ES-I3 (cell line): ENCODE measurements around the gene TTK.
"Not testable (repeated sequence)": the region's sequence is repeated elsewhere in the genome, so short reads cannot be mapped to it uniquely, and the experiment has no call there.

Source experiments
- H3K36me3 ChIP-seq: 2 replicates; pipeline ENCODE4 v1.6.1; 2013; ENCODE audit warnings: mild to moderate bottlenecking, low read length, control low read depth, moderate library complexity; ENCODE audit not compliant: insufficient read depth
- H3K4me1 ChIP-seq: 2 replicates; pipeline ENCODE4 v1.6.1; 2013; ENCODE audit warnings: mild to moderate bottlenecking, control low read depth, low read length; ENCODE audit not compliant: insufficient read depth
- H3K9ac ChIP-seq: 2 replicates; pipeline ENCODE4 v1.6.1; 2013; ENCODE audit warnings: low read depth, mild to moderate bottlenecking, low read length, moderate library complexity
- H3K9me3 ChIP-seq: 2 replicates; pipeline ENCODE4 v1.6.1; 2013; ENCODE audit warnings: mild to moderate bottlenecking, low read length, moderate library complexity; ENCODE audit not compliant: control insufficient read depth, insufficient read depth

Gene TTK

GRCh38 chr6:80003826-80004172, 650 bp upstream of the TTK start:
- H3K36me3 ChIP-seq: 0 out of 2 replicates have a peak, but pooled peaks cover 3% of the 10 kb centered on the region
- peaks cover 4% of the 10 kb centered on the region; the same call in 1 of the 2 replicates for H3K4me1 ChIP-seq
- H3K9ac ChIP-seq: peak overlapping the region; percentile 84
- no peaks in the 10 kb centered on the region for H3K9me3 ChIP-seq

GRCh38 chr6:80005406-80005805, 957 bp downstream of the TTK start:
- Histone ChIP-seq H3K9ac (peak overlapping the region; percentile 84), H3K36me3 (0 out of 2 replicates have a peak, but pooled peaks cover 3% of the 10 kb centered on the region), H3K9me3 (no peaks in the 10 kb centered on the region), H3K4me1 (peaks cover 4% of the 10 kb centered on the region; the same call in 1 of the 2 replicates)

GRCh38 chr6:80006541-80006940, 2.1 kb downstream of the TTK start:
- Histone ChIP-seq H3K9me3 (no peaks in the 10 kb centered on the region), H3K9ac (no peak overlapping the region), H3K36me3 (0 out of 2 replicates have a peak, but pooled peaks cover 3% of the 10 kb centered on the region), H3K4me1 (peaks cover 4% of the 10 kb centered on the region; the same call in 1 of the 2 replicates)

- peaks cover 7% of the 10 kb centered on the region for H3K36me3 ChIP-seq
- no peak overlapping the region for H3K9ac ChIP-seq
- no peaks in the 10 kb centered on the region for H3K4me1 ChIP-seq
- no peaks in the 10 kb centered on the region for H3K9me3 ChIP-seq
Measured at GRCh38 chr6:80009531-80009930, 5.1 kb downstream of the TTK start.

GRCh38 chr6:80010288-80010687, 5.8 kb downstream of the TTK start:
- H3K9me3 ChIP-seq: no peaks in the 10 kb centered on the region
- H3K4me1 ChIP-seq: no peaks in the 10 kb centered on the region
- H3K9ac ChIP-seq: no peak overlapping the region
- H3K36me3 ChIP-seq: peaks cover 7% of the 10 kb centered on the region

- no peak overlapping the region for H3K9ac ChIP-seq
- H3K9me3 ChIP-seq: no peaks in the 10 kb centered on the region
- no peaks in the 10 kb centered on the region for H3K4me1 ChIP-seq
- H3K36me3 ChIP-seq: peaks cover 24% of the 10 kb centered on the region
Measured at GRCh38 chr6:80015839-80016435, 11.5 kb downstream of the TTK start.

GRCh38 chr6:80020381-80021120, 16.1 kb downstream of the TTK start:
- H3K36me3 ChIP-seq: peaks cover 17% of the 10 kb centered on the region

GRCh38 chr6:80021131-80021530, 16.7 kb downstream of the TTK start:
- Histone ChIP-seq H3K4me1 (no peaks in the 10 kb centered on the region), H3K9ac (no peak overlapping the region), H3K9me3 (no peaks in the 10 kb centered on the region), H3K36me3 (peaks cover 14% of the 10 kb centered on the region)

More at GRCh38 chr6:80020381-80021120, 16.1 kb downstream of the TTK start:
- H3K4me1 ChIP-seq: no peaks in the 10 kb centered on the region
- no peak overlapping the region for H3K9ac ChIP-seq
- no peaks in the 10 kb centered on the region for H3K9me3 ChIP-seq

GRCh38 chr6:80021591-80021990, 17.1 kb downstream of the TTK start:
- Histone ChIP-seq H3K4me1 (no peaks in the 10 kb centered on the region), H3K36me3 (peaks cover 10% of the 10 kb centered on the region), H3K9me3 (no peaks in the 10 kb centered on the region), H3K9ac (no peak overlapping the region)

GRCh38 chr6:80022803-80023202, 18.4 kb downstream of the TTK start:
- Histone ChIP-seq H3K9ac (no peak overlapping the region), H3K36me3 (peaks cover 8% of the 10 kb centered on the region), H3K4me1 (no peaks in the 10 kb centered on the region), H3K9me3 (no peaks in the 10 kb centered on the region)

GRCh38 chr6:80028589-80028988, 24.1 kb downstream of the TTK start:
- Histone ChIP-seq H3K4me1 (no peaks in the 10 kb centered on the region), H3K9ac (no peak overlapping the region), H3K9me3 (no peaks in the 10 kb centered on the region), H3K36me3 (peaks cover 23% of the 10 kb centered on the region)

GRCh38 chr6:80029470-80029869, 25.0 kb downstream of the TTK start:
- Histone ChIP-seq H3K9me3 (no peaks in the 10 kb centered on the region), H3K36me3 (peaks cover 23% of the 10 kb centered on the region), H3K9ac (no peak overlapping the region), H3K4me1 (no peaks in the 10 kb centered on the region)

- H3K9ac ChIP-seq: not testable (repeated sequence)
Measured at GRCh38 chr6:80048220-80048619, 43.8 kb downstream of the TTK start.

GRCh38 chr6:80060774-80061173, 56.3 kb downstream of the TTK start:
- Histone ChIP-seq H3K4me1 (no peaks in the 10 kb centered on the region), H3K36me3 (no peaks in the 10 kb centered on the region), H3K9me3 (no peaks in the 10 kb centered on the region), H3K9ac (no peak overlapping the region)

More at GRCh38 chr6:80048220-80048619, 43.8 kb downstream of the TTK start:
- H3K4me1 ChIP-seq, H3K9me3 ChIP-seq, H3K36me3 ChIP-seq: not testable (repeated sequence)

GRCh38 chr6:80068146-80068545, 63.7 kb downstream of the TTK start:
- H3K4me1 ChIP-seq, H3K9me3 ChIP-seq, H3K36me3 ChIP-seq, H3K9ac ChIP-seq: not testable (repeated sequence)
